Measurements from ENCODE around the gene SDCCAG8.

SDCCAG8 gene

DNA sequence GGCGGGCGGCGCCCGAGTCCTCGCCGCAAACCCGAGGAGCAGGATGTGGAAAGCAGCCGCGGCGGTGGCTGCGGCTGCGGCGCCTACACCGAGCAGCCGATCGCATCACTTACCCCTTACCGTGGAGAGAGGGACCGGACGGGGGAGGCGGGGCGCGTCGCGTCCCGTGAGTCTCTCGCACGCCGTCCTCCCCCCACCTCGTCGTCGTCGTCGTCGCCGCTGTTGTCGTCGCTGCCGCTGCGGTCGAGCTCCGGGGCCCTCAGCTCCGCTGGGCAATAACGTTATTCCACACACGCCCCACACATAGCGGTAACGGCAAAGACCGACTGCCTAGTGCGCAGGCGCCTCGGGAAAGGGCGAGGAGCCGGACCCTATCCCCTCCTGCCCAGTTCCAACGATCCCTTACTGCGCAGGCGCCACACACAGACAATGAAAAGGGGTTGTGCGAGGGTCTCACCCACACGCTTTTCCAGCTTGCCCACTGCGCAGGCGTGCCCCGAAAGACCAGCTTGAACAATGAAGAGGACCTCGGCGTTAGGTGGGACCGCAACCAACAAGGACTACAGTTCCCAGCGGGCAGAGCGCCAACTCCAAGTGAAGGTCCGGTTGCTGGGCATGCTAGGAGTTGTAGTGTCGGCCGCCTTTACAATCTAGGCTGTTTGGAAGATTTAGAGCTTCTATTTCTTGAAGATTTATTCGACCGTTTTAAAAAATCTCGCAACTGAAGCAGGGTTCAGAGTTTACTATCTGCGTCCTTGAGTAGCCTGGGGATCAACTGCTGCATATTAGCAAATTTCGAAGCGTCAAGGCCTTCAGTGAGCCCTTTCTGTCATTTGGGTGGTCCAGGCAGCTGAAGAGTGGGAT lies 682 bp upstream of the SDCCAG8 start, which contains the start of gene CEP170:
TSS of gene CEP170 (minus strand) at position 355 of the 864 bp plus-strand sequence. CDS start 30,001 bp downstream, outside the sequence.
- DNase-seq: peak; percentile 94

DNA sequence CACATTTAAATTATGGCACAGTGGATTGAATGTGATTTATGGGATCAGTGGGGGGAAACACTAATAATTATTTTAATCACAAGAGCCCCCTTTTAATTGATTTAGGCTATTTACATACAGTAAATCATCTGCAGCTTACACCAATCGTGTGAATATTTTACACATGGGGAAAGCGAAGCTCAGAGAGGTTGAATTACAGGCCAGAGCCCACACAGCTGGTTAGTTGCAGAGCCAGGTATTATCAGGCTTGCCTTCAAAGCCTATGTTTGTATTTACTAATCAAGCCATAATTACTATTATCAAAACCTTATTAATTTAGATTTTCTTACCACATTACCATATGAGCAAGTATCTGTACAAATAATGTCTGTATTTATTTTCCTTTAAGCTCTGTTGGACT lies 749 bp downstream of the SDCCAG8 start:
- no peak for DNase-seq

DNA sequence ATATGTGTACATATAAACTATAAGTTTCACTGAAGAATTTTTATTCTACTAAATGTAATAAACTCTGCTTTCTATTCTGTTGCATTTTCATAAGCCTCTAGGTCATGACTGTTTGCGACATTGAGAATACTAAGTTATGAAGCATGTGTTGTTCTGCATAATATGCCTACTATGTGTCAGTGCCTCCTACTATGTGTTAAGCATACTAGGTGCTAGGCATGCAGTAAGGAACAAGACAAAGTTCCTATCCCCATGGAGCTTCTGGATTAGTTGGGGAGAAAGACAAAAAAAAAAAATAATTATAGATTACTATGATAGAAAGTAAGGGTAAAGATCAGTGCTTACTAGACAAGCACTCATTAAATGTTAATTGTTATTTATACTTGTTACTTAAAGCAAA lies 1.3 kb downstream of the SDCCAG8 start:
- DNase-seq: no peak

DNA sequence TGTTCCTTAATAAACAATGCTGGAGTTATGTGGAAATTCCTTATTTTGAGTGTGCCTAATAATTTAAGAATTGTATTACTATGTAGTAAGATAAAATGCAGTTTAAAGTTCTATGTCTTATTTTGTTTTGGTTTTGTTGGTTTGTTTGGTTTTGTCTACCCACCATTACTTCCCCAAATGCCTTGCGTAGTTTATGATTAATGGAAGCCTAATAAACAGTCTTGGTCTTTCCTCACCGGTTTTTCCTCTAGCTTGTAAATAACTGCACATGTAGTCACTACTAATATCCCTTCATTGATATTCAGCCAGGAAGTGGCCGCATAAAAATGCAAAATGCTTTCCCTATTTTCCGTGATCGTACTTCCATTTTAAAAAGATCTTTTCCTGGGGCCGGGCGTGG lies 2.9 kb downstream of the SDCCAG8 start:
- no peak for DNase-seq

DNA sequence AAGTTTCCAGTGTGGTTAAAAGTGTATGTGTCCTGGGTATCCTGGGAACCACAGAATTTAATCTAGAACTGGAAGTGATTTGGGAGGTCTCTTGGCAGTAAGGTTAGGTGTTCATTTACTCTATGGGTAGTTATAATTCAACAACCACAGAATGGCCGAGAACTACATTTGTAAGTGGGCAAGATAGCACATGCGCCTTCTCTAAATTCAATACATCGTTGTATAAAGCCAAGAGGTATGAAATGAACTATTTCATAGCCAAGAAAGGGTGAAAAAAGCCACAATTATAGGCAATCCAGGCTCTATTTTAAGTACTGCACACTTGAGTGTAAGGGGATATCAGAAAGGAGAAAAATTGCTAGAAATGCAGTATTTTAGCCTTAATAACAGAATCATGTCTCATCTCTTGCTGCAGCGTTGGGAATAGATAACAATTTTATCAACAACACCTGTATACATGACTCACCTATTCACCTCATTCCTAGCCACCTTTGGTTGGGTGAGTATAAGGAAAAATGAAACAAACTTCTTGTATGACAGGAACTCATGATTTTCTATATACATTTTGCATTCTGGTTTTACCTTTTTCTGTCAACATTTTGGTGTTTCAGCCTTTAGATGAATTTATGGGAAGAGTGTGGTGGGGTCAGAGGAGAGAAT lies 4.5 kb downstream of the SDCCAG8 start:
- peak; percentile 18 for DNase-seq

DNA sequence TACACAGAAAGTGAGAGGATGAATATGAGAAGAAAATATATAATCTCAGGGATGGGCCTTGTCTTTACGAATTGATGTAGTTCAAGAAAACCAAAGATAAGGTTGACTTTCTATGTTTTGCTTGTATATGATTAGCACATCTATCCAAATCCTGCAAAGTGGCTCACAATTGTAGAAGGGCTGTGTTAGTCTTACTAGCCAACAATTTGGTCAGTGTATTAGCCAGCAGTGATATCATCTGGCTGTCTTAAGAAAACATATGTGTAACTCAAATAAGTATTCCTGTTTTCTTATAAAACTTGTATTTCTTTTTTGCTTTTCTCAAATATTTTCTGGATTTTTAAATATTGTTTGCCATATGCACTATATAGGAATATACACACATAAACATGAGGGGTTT lies 5.5 kb downstream of the SDCCAG8 start:
- DNase-seq: no peak

DNA sequence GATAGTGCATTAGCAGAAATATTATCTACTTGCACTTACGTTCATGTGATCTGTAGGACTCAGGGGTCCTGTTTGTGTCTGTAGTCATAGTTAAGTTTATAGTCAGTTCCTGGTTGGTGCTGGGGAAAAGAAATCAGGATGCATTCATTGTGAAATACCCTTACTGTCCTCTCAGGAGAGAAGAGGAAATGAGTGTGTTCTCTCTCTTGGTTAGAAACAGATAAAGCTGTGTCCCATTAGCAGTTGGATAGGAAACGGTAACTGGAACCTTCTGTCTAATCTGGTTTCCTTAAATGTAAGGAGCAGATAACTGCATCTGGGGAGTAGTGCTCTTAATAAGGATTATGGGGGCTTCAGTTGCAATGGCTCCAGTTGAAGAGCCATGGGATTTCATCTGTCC lies 8.9 kb downstream of the SDCCAG8 start:
- no peak for DNase-seq

DNA sequence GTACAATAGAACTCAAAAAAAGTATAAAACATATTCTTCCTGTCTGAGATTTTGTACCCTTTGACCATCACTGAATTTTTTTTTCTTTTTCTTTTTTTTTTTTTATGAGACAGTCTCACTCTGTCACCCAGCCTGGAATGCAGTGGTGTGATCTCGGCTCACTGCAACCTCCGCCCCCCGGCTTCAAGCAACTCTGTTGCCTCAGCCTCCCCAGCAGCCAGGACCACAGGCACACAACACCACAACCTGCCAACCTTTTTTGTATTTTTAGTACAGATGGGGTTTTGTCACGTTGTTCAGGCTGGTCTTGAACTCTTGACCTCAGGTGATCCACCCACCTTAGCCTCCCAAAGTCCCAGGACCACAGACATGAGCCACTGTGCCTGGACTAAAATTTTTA lies 10.4 kb downstream of the SDCCAG8 start:
- DNase-seq: no peak

DNA sequence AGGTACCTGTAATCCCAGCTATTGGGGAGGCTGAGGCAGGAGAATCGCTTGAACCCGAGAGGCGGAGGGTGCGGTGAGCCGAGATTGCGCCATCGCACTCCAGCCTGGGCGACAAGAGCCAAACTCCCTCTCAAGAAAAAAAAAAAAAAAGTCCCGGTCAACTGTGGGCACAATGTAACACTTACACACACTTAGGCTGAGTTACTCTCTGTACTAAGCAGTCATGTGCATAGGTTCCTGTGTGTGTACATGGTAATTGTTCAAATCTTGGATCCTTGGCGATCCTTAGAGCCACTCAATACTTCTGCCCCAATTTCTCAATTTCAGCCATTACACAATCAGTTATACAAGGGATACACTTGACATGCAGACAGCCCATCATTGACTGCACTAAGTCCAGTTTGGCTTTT lies 11.6 kb downstream of the SDCCAG8 start:
- DNase-seq: no peak

DNA sequence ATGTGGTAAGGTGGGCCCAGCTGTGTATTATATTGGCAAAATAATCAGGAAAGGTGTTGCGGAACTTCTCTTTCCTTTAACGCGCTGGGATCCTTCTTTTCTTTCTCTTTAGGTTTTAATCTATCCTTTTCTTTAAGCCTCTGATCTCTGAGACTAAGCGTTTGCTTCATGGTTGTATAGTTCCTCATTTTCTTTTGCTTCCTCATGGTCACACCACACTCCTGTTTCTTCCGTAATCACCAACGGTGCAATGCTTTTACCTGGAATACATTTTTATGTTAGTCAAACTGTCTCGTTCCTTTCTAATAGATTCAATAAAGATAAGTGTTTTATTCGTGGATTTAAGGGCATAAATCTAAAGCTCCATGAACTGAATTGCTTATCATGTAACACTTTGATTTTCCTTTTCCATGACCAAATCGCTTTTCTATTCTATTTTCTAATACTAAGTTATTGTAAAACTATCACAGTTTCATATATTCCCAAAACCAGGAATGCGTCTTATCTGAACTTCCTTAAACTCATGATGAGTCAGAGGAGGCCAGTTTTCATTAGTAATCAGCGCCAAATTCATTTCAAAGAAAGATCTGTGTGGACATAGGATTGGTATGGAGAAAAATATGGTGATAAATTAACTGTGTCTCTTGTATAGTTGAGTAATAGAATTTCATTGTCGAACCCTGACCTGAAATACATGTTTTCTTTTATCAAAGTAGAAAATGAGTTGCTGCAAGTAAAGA lies 12.2 kb downstream of the SDCCAG8 start:
- no peak for DNase-seq

DNA sequence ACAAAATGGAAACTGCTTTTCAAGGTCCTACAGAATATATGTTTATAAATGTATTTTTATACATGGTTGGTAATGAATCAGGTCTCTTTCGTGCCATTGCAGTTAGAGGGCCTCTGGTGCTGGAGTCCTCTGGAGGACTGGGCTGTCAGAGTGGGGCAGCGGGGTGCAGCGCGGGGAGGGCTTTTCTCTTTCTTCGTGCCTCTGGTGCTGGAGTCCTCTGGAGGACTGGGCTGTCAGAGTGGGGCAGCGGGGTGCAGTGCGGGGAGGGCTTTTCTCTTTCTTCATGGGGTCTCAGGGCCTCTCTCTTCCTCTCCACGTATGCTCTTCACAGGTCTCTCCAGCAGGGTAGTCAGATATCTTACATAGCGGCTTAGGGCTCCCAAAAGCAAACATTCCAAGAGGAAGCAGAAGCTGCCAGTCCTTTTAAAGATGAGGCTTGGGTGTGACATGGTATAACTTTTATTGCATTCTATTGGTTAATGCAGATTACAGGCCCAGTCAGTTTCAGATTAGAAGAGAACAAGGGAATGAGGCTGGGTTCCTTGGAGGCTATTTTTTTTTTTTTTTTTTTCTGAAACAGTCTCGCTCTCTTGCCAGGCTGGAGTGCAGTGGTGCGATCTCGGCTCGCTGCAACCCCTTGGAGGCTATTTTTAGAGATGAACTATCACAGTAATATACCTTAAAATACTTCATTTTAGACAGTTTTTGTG lies 13.1 kb downstream of the SDCCAG8 start:
- no peak for DNase-seq

DNA sequence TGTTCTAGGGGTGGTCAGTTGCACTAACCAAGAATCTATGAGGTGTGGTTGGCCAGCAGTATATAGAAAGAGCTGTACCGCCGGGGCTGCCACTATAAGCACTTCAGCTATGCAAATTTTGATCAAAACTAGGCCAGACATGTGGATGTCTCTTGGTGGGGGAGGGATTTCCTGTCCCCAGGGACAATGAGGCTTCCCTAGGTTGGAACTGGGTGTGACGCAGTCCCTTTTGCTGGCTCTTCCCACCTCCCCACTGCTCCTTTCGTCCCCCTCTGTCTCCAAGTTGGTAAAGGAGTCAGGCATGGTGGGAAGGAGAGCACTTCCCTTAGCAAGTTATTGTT lies 13.6 kb downstream of the SDCCAG8 start:
- DNase-seq: no peak

DNA sequence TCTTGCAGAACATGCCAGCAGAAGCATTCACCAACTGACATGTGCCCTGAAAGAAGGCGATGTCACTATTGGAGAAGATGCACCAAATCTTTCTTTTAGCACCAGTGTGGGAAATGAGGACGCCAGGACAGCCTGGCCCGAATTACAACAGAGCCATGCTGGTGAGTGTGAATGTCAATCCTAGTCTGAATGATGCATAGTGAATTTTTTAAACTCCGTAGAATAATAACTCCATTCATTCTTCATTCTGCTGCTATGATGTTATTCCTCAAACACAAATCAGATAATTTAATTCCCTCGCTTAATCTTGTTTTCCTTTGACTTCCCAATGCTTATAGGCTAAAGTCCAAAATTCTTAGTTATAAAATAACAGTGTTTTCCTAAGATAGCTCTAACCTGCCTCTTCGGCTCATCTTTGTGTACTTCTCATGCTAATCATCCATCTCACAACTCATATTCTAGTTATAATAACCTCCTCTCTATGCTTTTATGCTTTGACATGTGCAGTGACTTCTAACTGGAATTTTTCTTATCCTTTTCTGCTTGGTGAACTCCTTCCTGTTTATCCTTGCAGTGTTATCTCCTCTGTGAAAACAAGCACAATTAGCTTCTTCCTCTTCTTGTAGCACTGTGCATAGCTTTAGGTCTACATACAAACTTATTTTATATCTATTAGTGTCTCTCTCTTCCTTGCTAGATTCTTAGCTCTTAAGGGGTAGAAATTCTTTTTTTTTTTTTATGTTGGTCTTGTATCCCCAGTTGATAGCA lies 14.4 kb downstream of the SDCCAG8 start:
- no peak for DNase-seq

DNA sequence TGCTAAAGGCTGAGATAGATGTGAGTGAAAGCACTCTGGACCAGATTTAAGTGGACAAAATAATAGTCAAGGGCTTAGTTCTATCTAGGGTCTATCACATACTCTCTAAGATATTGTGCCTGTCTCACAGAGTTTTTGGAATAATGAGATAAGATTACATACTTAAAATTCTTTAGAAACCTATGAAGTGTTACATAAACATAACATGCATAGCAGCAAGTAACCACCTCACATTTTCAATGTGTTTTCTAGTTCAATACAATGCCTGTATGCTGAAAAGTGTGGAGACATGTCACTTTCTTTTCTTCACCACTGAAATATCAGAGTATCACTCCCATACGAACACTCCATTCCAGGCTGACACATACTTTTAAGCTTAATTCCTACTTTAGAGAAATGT lies 16.2 kb downstream of the SDCCAG8 start:
- no peak for DNase-seq

DNA sequence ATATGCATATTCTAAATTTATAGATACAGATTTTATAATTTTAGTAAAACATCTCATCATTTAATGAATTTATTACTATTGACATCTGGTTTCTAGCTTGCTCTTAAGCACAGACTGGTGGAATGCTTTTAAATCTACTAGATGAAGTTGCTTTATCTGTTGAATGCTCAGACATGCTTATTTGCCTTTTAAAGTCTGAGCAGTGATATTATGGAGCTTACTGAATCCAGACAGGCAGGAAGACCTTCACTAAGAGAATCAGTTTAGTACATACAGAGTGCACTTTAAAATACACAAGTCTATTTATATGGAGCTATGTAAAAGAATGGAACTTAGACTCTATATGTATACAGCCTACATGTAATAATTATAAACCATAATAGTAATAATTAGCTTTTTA lies 16.6 kb downstream of the SDCCAG8 start:
- no peak for DNase-seq

DNA sequence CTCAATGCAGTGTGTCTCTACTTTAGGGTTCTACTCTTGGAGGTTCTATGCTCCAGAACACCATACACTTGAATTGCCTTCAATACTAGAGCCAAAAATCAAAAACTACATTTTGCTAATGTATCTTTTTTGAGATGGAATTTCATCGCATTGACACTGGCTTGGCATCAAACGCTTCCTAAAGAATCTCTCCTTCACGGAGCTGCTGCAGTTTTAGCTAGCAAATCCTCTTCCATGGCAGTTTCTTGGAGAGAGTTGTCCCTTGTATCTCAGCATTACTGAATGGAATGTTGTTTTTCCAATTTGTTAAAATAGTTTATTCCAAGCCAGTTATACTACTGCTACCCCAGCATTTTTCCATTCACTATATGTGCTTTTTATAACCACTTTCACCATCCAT lies 17.7 kb downstream of the SDCCAG8 start:
- no peak for DNase-seq

DNA sequence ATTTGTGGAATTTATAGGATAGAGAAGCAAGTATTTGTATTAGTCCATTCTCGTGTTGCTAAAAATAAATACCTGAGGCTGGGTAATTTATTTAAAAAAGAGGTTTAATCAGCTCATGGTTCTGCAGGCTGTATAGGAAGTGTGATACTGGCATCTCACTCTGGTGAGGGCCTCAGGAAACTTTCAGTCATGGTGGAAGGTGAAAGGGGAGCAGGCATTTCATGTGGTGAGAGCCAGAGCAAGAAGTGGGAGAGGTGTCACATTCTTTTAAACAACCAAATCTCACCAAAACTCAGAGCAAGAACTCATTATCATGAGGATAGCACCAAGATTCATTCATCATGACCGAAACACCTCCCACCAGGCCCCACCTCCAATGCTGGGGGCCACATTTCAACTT lies 18.1 kb downstream of the SDCCAG8 start:
- no peak for DNase-seq

DNA sequence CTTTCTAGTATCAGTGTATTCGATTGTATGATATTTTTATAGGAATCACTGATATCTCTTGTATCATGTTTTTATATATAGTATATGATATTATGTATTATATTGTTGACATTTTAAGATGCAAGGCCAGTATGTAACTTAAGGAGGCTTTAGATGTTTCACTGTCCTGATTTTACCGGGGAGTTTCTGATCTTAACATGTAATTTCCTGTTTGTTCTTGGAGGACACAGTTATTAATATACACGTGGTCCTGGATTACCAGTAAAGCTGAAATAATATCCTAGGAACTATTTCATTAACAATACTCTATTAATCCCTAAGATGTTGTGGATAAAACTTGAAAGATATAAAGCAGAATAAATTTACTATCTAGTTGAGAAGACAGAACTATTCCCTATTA lies 19.5 kb downstream of the SDCCAG8 start:
- no peak for DNase-seq

DNA sequence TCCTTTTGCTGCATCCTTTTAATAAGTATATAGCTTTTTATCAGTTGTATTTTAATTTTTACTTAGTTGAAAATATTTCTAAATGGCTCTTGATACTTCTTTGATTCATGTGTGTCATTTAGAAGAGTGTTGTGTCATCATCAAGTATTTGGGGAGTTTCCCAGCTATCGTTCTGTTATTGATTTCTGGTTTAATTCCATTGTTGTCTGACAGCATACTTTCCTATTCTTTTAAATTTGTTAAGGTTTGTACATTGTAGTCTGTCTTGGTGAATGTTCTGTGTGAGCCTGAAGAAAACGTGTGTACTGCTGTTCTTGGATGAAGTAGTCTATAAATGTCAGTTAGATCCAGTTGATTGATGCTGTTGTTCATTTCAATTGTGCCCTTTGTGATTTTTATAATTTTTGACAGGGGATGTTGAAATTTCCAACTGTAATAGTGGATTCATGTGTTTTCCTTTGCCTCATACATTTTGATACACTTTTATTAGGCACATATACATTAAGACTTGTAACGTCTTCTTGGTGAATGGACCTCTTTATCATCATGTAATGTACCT lies 24.8 kb downstream of the SDCCAG8 start:
- DNase-seq: no peak

DNA sequence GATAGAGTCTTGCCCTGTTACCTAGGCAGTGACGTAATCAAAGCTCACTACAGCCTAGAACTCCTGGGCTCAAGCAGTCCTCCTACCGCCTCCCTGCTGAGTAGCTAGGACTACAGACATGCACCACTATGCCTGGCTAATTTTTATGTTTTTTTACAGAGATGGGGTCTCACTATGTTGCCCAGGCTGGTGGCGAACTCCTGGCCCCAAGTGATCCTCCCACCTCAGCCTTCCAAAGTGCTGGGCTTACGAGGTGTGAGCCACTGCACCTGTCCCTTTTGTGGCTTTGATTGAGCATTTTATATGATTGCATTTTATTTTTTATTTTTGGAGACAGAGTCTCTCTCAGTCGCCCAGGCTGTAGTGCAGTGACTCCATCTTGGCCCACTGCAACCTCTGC lies 25.8 kb downstream of the SDCCAG8 start:
- no peak for DNase-seq

DNA sequence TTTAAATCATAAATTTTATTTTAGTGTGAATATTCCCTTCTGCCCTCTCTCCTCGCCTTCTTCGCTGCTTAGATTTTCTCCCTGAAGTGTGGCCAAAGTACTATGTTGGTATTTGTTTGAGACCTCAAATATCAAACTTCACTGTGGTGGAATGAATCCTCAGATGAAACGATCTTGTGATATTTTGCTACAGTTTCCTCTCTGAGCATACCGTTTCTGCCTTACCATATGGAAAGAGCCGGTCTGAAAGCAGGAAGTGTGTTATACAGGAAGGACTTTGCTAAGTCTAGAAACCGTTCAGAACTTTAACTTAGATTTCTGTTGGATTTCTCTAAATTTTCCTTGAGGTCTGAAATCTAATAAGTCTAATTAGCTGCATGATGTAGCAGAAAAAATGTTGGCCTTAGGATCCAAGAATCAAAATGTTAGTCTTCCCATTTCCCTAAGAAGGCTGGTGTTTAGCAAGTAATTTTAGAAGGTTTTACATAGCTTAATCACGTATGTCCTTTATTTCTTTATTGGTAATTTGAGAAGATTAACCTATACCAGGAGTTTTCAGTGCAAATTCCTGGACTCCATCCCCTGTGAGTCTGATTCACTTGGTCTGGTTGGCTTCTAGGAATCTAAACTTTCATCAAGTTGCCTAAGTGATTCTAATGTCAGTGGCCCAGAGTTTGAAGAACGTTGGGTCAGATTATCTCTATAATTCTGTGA lies 30.7 kb downstream of the SDCCAG8 start:
- no peak for DNase-seq

DNA sequence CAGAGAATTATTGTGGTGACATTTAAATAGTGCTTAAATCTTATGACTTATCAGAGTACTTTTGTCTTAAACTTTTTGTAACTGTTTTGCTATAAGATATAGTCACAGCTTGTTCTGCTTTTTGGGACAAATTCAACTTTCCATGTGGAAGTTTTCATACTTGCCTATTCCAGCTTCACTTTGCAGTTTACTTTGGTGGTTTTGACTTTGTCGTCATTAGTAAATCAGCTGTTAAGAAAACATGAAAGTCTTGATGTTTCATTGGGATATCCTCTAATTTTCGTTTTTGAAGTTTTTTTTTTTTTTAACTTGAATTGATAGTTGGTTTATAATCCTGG lies 31.3 kb downstream of the SDCCAG8 start:
- DNase-seq: no peak

Data from NCI-H1105 treated with DMSO at 0.1 percent for 48 hours (cell line).